Parathyroid adenoma (tissue), 2 donors: ENCODE results near the gene CCL17.

Source experiments
- H2AFZ ChIP-seq: fragments of 300-600 bp; sonication (generic); one replicate; pipeline ENCODE4 v1.7.0; 2017; ENCODE audit warnings: antibody characterized with exemption, mild to moderate bottlenecking
- H3K27ac ChIP-seq: fragments of 300-600 bp; sonication (generic); one replicate; pipeline ENCODE4 v1.7.0; 2017
- H3K27me3 ChIP-seq: fragments of 300-600 bp; sonication (generic); one replicate; pipeline ENCODE4 v1.7.0; 2017; ENCODE audit warnings: low read length; ENCODE audit not compliant: control insufficient read depth, insufficient read depth
- H3K36me3 ChIP-seq: fragments of 300-600 bp; sonication (generic); one replicate; pipeline ENCODE4 v1.7.0; 2017; ENCODE audit warnings: low read length; ENCODE audit not compliant: control insufficient read depth, insufficient read depth
- H3K4me1 ChIP-seq: fragments of 300-600 bp; sonication (generic); one replicate; pipeline ENCODE4 v1.7.0; 2017; ENCODE audit warnings: control low read depth
- H3K4me2 ChIP-seq: fragments of 300-600 bp; sonication (generic); one replicate; pipeline ENCODE4 v1.7.0; 2017; ENCODE audit warnings: low read length
- H3K4me3 ChIP-seq: fragments of 300-600 bp; sonication (generic); one replicate; pipeline ENCODE4 v1.7.0; 2017; ENCODE audit warnings: low read depth, low read length
- H3K79me2 ChIP-seq: fragments of 300-600 bp; sonication (generic); one replicate; pipeline ENCODE4 v1.7.0; 2017; ENCODE audit warnings: control low read depth
- H3K9ac ChIP-seq: fragments of 300-600 bp; sonication (generic); one replicate; pipeline ENCODE4 v1.7.0; 2017; ENCODE audit warnings: mild to moderate bottlenecking
- H3K9me3 ChIP-seq: fragments of 300-600 bp; sonication (generic); one replicate; pipeline ENCODE4 v1.7.0; 2017; ENCODE audit warnings: low read length; ENCODE audit not compliant: control insufficient read depth
- CTCF ChIP-seq: fragments of 300-600 bp; sonication (generic); IDR thresholded peaks from one replicate; pipeline ENCODE4 v1.7.0; 2017; ENCODE audit warnings: antibody characterized with exemption, mild to moderate bottlenecking
- donor health status: primary hyperparathyroidism.

The CCL17 gene

GRCh38 chr16:57387598-57388354 is 16.8 kb upstream of the CCL17 start:
- Histone ChIP-seq H3K36me3 (no peaks in the 10 kb centered on the region), H3K4me1 (peaks cover 3% of the 10 kb centered on the region), H3K9ac (no peak overlapping the region), H3K9me3 (no peaks in the 10 kb centered on the region), H2AFZ (no peak overlapping the region), H3K4me2 (no peak overlapping the region), H3K79me2 (no peaks in the 10 kb centered on the region), H3K4me3 (no peak overlapping the region), H3K27me3 (no peaks in the 10 kb centered on the region), H3K27ac (no peak overlapping the region)
- TF ChIP-seq CTCF = no peak

- H3K4me2 ChIP-seq = no peak overlapping the region
- H3K79me2 ChIP-seq = no peaks in the 10 kb centered on the region
- no peaks in the 10 kb centered on the region for H3K36me3 ChIP-seq
- H3K27ac ChIP-seq = no peak overlapping the region
- H3K9ac ChIP-seq = no peak overlapping the region
- peaks cover 6% of the 10 kb centered on the region for H3K4me1 ChIP-seq
- no peak for TF ChIP-seq CTCF
- H2AFZ ChIP-seq = no peak overlapping the region
- no peaks in the 10 kb centered on the region for H3K9me3 ChIP-seq
- H3K27me3 ChIP-seq = no peaks in the 10 kb centered on the region
- H3K4me3 ChIP-seq = no peak overlapping the region
Observed at GRCh38 chr16:57388359-57389086, 16.0 kb upstream of the CCL17 start.

GRCh38 chr16:57389087-57389468 is 15.5 kb upstream of the CCL17 start:
- Histone ChIP-seq H3K9ac (no peak overlapping the region), H3K9me3 (no peaks in the 10 kb centered on the region), H3K79me2 (no peaks in the 10 kb centered on the region), H3K27ac (no peak overlapping the region), H3K4me3 (no peak overlapping the region), H3K27me3 (no peaks in the 10 kb centered on the region), H3K4me1 (peaks cover 6% of the 10 kb centered on the region), H3K4me2 (no peak overlapping the region), H3K36me3 (no peaks in the 10 kb centered on the region), H2AFZ (no peak overlapping the region)
- TF ChIP-seq CTCF = no peak

- no peak overlapping the region for H3K27ac ChIP-seq
- H3K4me2 ChIP-seq = no peak overlapping the region
- H3K27me3 ChIP-seq = no peaks in the 10 kb centered on the region
- H3K9ac ChIP-seq = no peak overlapping the region
- no peaks in the 10 kb centered on the region for H3K9me3 ChIP-seq
- H3K4me3 ChIP-seq = no peak overlapping the region
- TF ChIP-seq CTCF = no peak
- no peaks in the 10 kb centered on the region for H3K36me3 ChIP-seq
- no peak overlapping the region for H2AFZ ChIP-seq
- H3K79me2 ChIP-seq = no peaks in the 10 kb centered on the region
- peaks cover 9% of the 10 kb centered on the region for H3K4me1 ChIP-seq
Observed at GRCh38 chr16:57390636-57391295, 13.8 kb upstream of the CCL17 start.
